Activated CD4-positive, CD25-positive, alpha-beta regulatory T cell treated with anti-CD3 and anti-CD28 coated beads, Interleukin-2, amount 50 U/mL, for 72 hours (primary cell): ENCODE results near the gene SSR4.
"Not testable (repeated sequence)": the region's sequence is repeated elsewhere in the genome, so short reads cannot be mapped to it uniquely, and the experiment has no call there.

Source experiments
- DNase-seq: peaks from one replicate; pipeline ENCODE4 v3.0.0; 2021

Gene SSR4

GRCh38 chrX:153807976-153808375 lies 13.5 kb downstream of the SSR4 start:
- no peak for DNase-seq

GRCh38 chrX:153812220-153812619 lies 17.8 kb downstream of the SSR4 start:
- DNase-seq = no peak

- DNase-seq = no peak
Measured at GRCh38 chrX:153813161-153813560, 18.7 kb downstream of the SSR4 start.

GRCh38 chrX:153814591-153815315 lies 20.3 kb downstream of the SSR4 start:
- no peak for DNase-seq

GRCh38 chrX:153816831-153817690 lies 22.6 kb downstream of the SSR4 start:
- DNase-seq = no peak

GRCh38 chrX:153818064-153818463 lies 23.6 kb downstream of the SSR4 start:
- not testable (repeated sequence) for DNase-seq

GRCh38 chrX:153818571-153819383 lies 24.3 kb downstream of the SSR4 start:
- DNase-seq = peak; percentile 57

GRCh38 chrX:153819384-153820040 lies 25.0 kb downstream of the SSR4 start:
- no peak for DNase-seq

- DNase-seq = no peak
Measured at GRCh38 chrX:153820601-153821000, 26.1 kb downstream of the SSR4 start.

GRCh38 chrX:153821066-153821465 lies 26.6 kb downstream of the SSR4 start:
- DNase-seq = no peak

GRCh38 chrX:153824348-153824747 lies 29.9 kb downstream of the SSR4 start:
- no peak for DNase-seq

GRCh38 chrX:153825042-153825441 lies 30.6 kb downstream of the SSR4 start:
- DNase-seq = no peak

GRCh38 chrX:153827016-153827415 lies 32.5 kb downstream of the SSR4 start:
- no peak for DNase-seq

- DNase-seq = no peak
Measured at GRCh38 chrX:153827903-153828302, 33.4 kb downstream of the SSR4 start.

GRCh38 chrX:153828308-153828707 lies 33.8 kb downstream of the SSR4 start:
- DNase-seq = no peak

GRCh38 chrX:153828723-153829548 lies 34.5 kb downstream of the SSR4 start:
- DNase-seq = no peak

- no peak for DNase-seq
Measured at GRCh38 chrX:153829549-153829798, 35.0 kb downstream of the SSR4 start.

- no peak for DNase-seq
Measured at GRCh38 chrX:153829799-153830639, 35.6 kb downstream of the SSR4 start, which contains the start of gene PDZD4. Gene PDZD4, minus strand, starts transcription at chrX:153830544. Its CDS starts 246 bp downstream, at chrX:153830298.

GRCh38 chrX:153830640-153831428 lies 36.4 kb downstream of the SSR4 start:
- DNase-seq = no peak
